Endothelial cell of umbilical vein (primary cell): ENCODE measurements around the gene PNPLA2. TPM values are rescaled to one million over a fixed set of nuclear protein-coding genes. Genes with fewer than 3 reads are reported as not detected.

Experiments used
- BruUV-seq: library from RNA; stranded (reverse); fragments of 400-500 nt; replicated peaks from 2 replicates; lab custom pipeline; 2021; lab: Mats Ljungman, UMichigan
- CTCF ChIA-PET: fragments of 300-600, 350-600 bp; sonication (Branson Sonifier 250); formaldehyde crosslinking; loops from one replicate; lab custom pipeline; 2021; ENCODE audit warnings: antibody characterized with exemption, inconsistent platforms; lab: Charles Lee
- POLR2A ChIA-PET: fragments of 300-600, 350-600 bp; sonication (Branson Sonifier 250); formaldehyde crosslinking; loops from one replicate; lab custom pipeline; 2021; ENCODE audit warnings: antibody characterized with exemption, inconsistent platforms; lab: Charles Lee
- DNase-seq: peaks from one replicate; pipeline ENCODE4 v3.0.0-alpha.2; 2011; ENCODE audit warnings: low read depth, low spot score
- FAIRE-seq: peaks from 2 replicates; lab custom pipeline; 2011; peaks lifted over from hg19 to GRCh38; lab: Jason Lieb, UNC
- H2AFZ ChIP-seq: 2 replicates; pipeline ENCODE4 v1.6.0; 2012; ENCODE audit warnings: low read depth, low read length, control low read depth, inconsistent platforms
- H3K27ac ChIP-seq: 2 replicates; pipeline ENCODE4 v1.5.1; 2011; ENCODE audit warnings: low read depth, mild to moderate bottlenecking, control low read depth, low read length, moderate library complexity; ENCODE audit not compliant: insufficient read depth
- H3K27me3 ChIP-seq, 2 experiments: 2 replicates each; pipeline versions ENCODE4 v1.6.0 to v1.6.1; 2011; ENCODE audit warnings: low read length in 2 of 2, mixed read lengths in 1 of 2; ENCODE audit not compliant: control insufficient read depth in 2 of 2, insufficient read depth in 2 of 2
- H3K36me3 ChIP-seq, 2 experiments: 2 replicates in 1 of 2; 3 replicates in 1 of 2; pipeline ENCODE4 v1.5.1; 2011; ENCODE audit warnings: low read length in 2 of 2, mild to moderate bottlenecking in 1 of 2, moderate library complexity in 1 of 2; ENCODE audit not compliant: control insufficient read depth in 2 of 2, insufficient read depth in 2 of 2; ENCODE audit errors: extremely low read depth in 1 of 2
- H3K4me1 ChIP-seq: 3 replicates; pipeline ENCODE4 v1.5.1; 2011; ENCODE audit warnings: mild to moderate bottlenecking, low read length; ENCODE audit not compliant: control insufficient read depth, insufficient read depth; ENCODE audit errors: extremely low read depth
- H3K4me2 ChIP-seq: 2 replicates; pipeline ENCODE4 v1.6.1; 2011; ENCODE audit warnings: low read length, control low read depth, mixed read lengths; ENCODE audit not compliant: insufficient read depth
- H3K4me3 ChIP-seq, 3 experiments: fragments of 200-600 bp in 1 of 3; sonication (generic), shearing (Covaris generic) in 1 of 3; replicated peaks in 1 of 3; 2 replicates each; pipeline ENCODE4 v1.5.1; 2011 to 2016; ENCODE audit warnings: control low read depth in 3 of 3, low read length in 3 of 3, mild to moderate bottlenecking in 2 of 3, inconsistent platforms in 1 of 3, low read depth in 1 of 3, moderate library complexity in 1 of 3; ENCODE audit not compliant: insufficient read depth in 1 of 3
- H3K79me2 ChIP-seq: 2 replicates; pipeline ENCODE4 v1.6.0; 2012; ENCODE audit warnings: low read length, inconsistent platforms; ENCODE audit not compliant: control insufficient read depth, insufficient read depth
- H3K9ac ChIP-seq: replicated peaks from 2 replicates; pipeline ENCODE3; 2011; ENCODE audit warnings: low read length, control low read depth; ENCODE audit not compliant: insufficient read depth; ENCODE audit errors: extremely low read depth
- H3K9me1 ChIP-seq: replicated peaks from 3 replicates; pipeline ENCODE4 v1.6.0; 2011; ENCODE audit warnings: mild to moderate bottlenecking, low read length; ENCODE audit not compliant: control insufficient read depth, insufficient read depth; ENCODE audit errors: extremely low read depth
- H3K9me3 ChIP-seq: replicated peaks from 2 replicates; pipeline ENCODE4 v1.5.1; 2012; ENCODE audit warnings: low read length, inconsistent platforms; ENCODE audit not compliant: control insufficient read depth, insufficient read depth
- H4K20me1 ChIP-seq: replicated peaks from 2 replicates; pipeline ENCODE3; 2011; ENCODE audit warnings: mild to moderate bottlenecking, low read length; ENCODE audit not compliant: control insufficient read depth, insufficient read depth; ENCODE audit errors: extremely low read depth
- CTCF ChIP-seq, 2 donors: IDR thresholded peaks; 1 replicate in 1 of 2; 2 replicates in 1 of 2; pipeline ENCODE4 v1.5.1; 2011; ENCODE audit warnings: low read length in 2 of 2, mild to moderate bottlenecking in 2 of 2, moderate library complexity in 2 of 2, control low read depth in 1 of 2, inconsistent platforms in 1 of 2, low read depth in 1 of 2; ENCODE audit not compliant: insufficient read depth in 1 of 2; ENCODE audit errors: extremely low read depth in 1 of 2
- EZH2 ChIP-seq: IDR thresholded peaks from 2 replicates; pipeline ENCODE4 v1.6.1; 2012; ENCODE audit warnings: borderline replicate concordance, low read depth, mild to moderate bottlenecking, moderate library complexity, low read length, inconsistent platforms; ENCODE audit not compliant: severe bottlenecking
- FOS ChIP-seq: IDR thresholded peaks from 2 replicates; pipeline ENCODE4 v1.6.1; 2011; ENCODE audit warnings: mild to moderate bottlenecking, low read length, moderate library complexity, borderline replicate concordance; ENCODE audit not compliant: insufficient read depth
- GATA2 ChIP-seq: IDR thresholded peaks from 2 replicates; pipeline ENCODE4 v1.7.0; 2011; ENCODE audit warnings: low read depth, mild to moderate bottlenecking, moderate library complexity, mixed read lengths, low read length; ENCODE audit not compliant: insufficient read length, insufficient read depth
- JUN ChIP-seq: IDR thresholded peaks from 2 replicates; pipeline ENCODE4 v1.6.1; 2011; ENCODE audit warnings: borderline replicate concordance, low read depth; ENCODE audit not compliant: insufficient read length, insufficient read depth
- MYC ChIP-seq: IDR thresholded peaks from one replicate; pipeline ENCODE4 v1.6.1; 2011; ENCODE audit warnings: mild to moderate bottlenecking, low read depth, low read length
- POLR2A ChIP-seq: IDR thresholded peaks from 2 replicates; pipeline ENCODE4 v1.6.1; 2012; ENCODE audit warnings: low read depth, mild to moderate bottlenecking, control low read depth, low read length
- POLR2AphosphoS5 ChIP-seq: IDR thresholded peaks from 2 replicates; pipeline ENCODE4 v1.6.1; 2012; ENCODE audit warnings: low read depth, mild to moderate bottlenecking, control low read depth, low read length, moderate library complexity; ENCODE audit not compliant: insufficient read depth
- dilution Hi-C: fragments of 300-500 bp; cut with MboI; formaldehyde crosslinking; loops from one replicate; pipeline ENCODE4 v1.15.0; 2019; ENCODE audit warnings: low sequenced_read_pairs; ENCODE audit not compliant: extremely low pct_ligation_motif_present
- intact Hi-C: fragments of 100-400 bp; cut with micrococcal nuclease; formaldehyde crosslinking; loops from one replicate; pipeline ENCODE4 v1.10.0; 2022
- polyA plus RNA-seq, 4 experiments: library from polyadenylated mRNA; depleted of rRNA in 3 of 4; stranded (reverse) in 3 of 4; unstranded in 1 of 4; fragments of >200 nt; gene quantifications; 2 replicates each; pipeline versions ENCODE4 v1.2.1 to v1.2.3, GENCODE V29; 2011 to 2012; ENCODE audit warnings: missing spikeins in 1 of 4
- total RNA-seq: library from RNA; stranded (reverse); gene quantifications from 2 replicates; pipeline ENCODE4 v1.2.3, GENCODE V29; 2021
- TF ChIP-seq, protein P1 (sequence below): IDR thresholded peaks from 2 replicates; pipeline ENCODE4 v1.6.1; 2011; ENCODE audit not compliant: insufficient read depth, insufficient read length

Gene PNPLA2
- total and polyA plus RNA-seq, 2 donors (not counting 3 experiments of a cell fraction or from before 2014, with no cell fraction given) = 73.1 to 75.6 TPM

DNA sequence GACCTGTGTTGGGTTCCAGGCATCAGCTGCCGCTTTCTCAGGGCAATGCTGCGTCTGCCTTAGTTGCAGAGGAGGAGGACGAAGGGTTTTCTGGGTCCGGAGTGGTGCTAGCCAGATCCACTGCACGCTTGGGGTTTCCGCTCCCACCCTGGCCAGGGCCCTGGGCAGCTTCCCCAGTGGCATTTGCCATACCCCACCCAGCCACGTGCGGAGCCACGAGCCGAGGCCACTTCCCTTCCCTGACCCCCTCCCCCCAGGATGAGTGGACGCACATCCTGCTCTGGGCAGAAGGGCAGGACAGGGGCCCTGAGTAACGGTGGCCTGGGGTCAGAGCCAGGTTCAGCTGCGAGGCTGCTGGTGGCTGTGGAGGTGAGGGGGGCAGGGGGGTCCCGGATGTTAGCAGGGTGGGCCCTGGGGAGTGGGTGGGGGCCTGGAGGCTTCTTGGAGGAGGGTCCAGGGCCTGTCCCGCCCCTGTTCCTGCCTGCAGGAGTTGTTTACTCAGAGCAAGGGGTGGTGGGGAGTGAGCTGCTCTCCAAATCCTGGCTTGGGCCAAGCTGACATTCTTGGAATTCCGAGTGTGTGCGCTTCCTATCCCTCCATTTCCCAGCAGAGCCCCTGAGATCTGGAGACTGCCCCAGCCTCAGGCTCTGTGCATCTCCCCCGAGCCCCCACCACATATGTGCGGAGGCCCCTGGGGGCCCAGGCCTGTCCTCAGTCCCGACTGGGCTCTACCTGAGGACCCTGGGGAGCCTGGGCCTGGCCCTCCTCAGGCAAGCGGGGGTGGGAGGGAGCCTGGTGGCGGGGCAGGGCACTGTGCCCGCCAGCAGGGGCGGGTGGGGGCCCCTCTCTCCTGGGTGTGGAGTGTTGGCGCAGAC is 25.3 kb downstream of the PNPLA2 start:
- dilution Hi-C loops = no loop called here
- H3K27ac ChIP-seq = peak overlapping the region; percentile 83
- H3K36me3 ChIP-seq = peaks cover 7 to 14% of the 10 kb centered on the region in 2 experiments
- ChIA-PET POLR2A (interaction anchor here (0.5 to 4.1 kb wide), 8 partner anchors 10 to 59 kb away, joined by 3 to 28 read pairs (median 6); partner anchors contain the start of genes CD151, PNPLA2 and RPLP2), CTCF (interaction anchor here (1.2 to 3.3 kb wide), 5 partner anchors 10 to 207 kb away, joined by 4 to 19 read pairs (median 6); partner anchors contain the start of genes AP2A2 and CD151)
- H2AFZ ChIP-seq = no peak overlapping the region
- FAIRE-seq (peak; percentile 94), DNase-seq (peak; percentile 91)
- no peaks in the 10 kb centered on the region for H4K20me1 ChIP-seq
- intact Hi-C loops = loop anchor here (1.0 to 2.0 kb wide), 3 partner anchors 9 to 67 kb away; partner anchors contain the start of genes CHID1 and RPLP2
- peak overlapping the region; percentile 92 for H3K9ac ChIP-seq
- H3K4me1 ChIP-seq = peaks cover 39% of the 10 kb centered on the region
- no TSS peak for BruUV-seq
- peak overlapping the region in 2 of 3 experiments; percentile 8 to 94 for H3K4me3 ChIP-seq
- H3K4me2 ChIP-seq = peak overlapping the region; percentile 82
- no peaks in the 10 kb centered on the region for H3K9me3 ChIP-seq
- no peaks in the 10 kb centered on the region for H3K27me3 ChIP-seq
- H3K9me1 ChIP-seq = no peaks in the 10 kb centered on the region
- peaks cover 43% of the 10 kb centered on the region for H3K79me2 ChIP-seq
- TF ChIP-seq EZH2 = no peak
- peak; percentile 98 for TF ChIP-seq POLR2AphosphoS5
- TF ChIP-seq CTCF (IDR thresholded peaks at IDR 0.05; ENCODE audit: extremely low read depth in 1 of 2, insufficient read depth in 1 of 2, low read depth in 1 of 2, low read length in 2 of 2) = peak in 1 of 2 donors; percentile 15
- TF ChIP-seq JUN = no peak
- no peak for TF ChIP-seq GATA2
- peak; percentile 99 for TF ChIP-seq MYC
- TF ChIP-seq, protein P1, sequence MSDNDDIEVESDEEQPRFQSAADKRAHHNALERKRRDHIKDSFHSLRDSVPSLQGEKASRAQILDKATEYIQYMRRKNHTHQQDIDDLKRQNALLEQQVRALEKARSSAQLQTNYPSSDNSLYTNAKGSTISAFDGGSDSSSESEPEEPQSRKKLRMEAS = peak; percentile 91
- peak; percentile 68 for TF ChIP-seq POLR2A
- TF ChIP-seq FOS = peak; percentile 74
